Measurements from ENCODE around the gene CCDC71L. TPM values are rescaled to one million over a fixed set of nuclear protein-coding genes. Genes with fewer than 3 reads are reported as not detected.

Gene CCDC71L
- total RNA-seq, 1 experiment from 2014 or later: 21.1 TPM

GRCh38 chr7:106671160-106671559, 10.2 kb upstream of the CCDC71L start:
- Histone ChIP-seq H3K9me2 (ENCODE audit: insufficient read depth) (no peaks in the 10 kb centered on the region), H3K9ac (ENCODE audit: low read length) (no peak overlapping the region), H3K27ac (ENCODE audit: low read depth, low read length) (no peak overlapping the region), H2AFZ (ENCODE audit: low read depth, low read length, poor library complexity, severe bottlenecking) (no peak overlapping the region), H3K9me3 (ENCODE audit: control insufficient read depth in 1 of 2, insufficient read depth in 1 of 2, low read depth in 1 of 2, low read length in 2 of 2) (no peaks in the 10 kb centered on the region), H3K4me1 (ENCODE audit: control insufficient read depth in 1 of 2, insufficient read depth in 2 of 2, low read length in 2 of 2) (no peaks in the 10 kb centered on the region), H3K27me3 (ENCODE audit: insufficient read depth, low read length) (no peaks in the 10 kb centered on the region), H3K36me3 (ENCODE audit: control insufficient read depth in 1 of 2, insufficient read depth in 2 of 2, low read length in 2 of 2) (no peaks in the 10 kb centered on the region), H3K79me2 (ENCODE audit: insufficient read depth, low read length) (no peaks in the 10 kb centered on the region), H3K4me2 (ENCODE audit: low read length) (no peak overlapping the region), H3K4me3 (replicated peaks in 1 of 2; ENCODE audit: low read depth in 1 of 2, low read length in 2 of 2) (no peak overlapping the region), H4K20me1 (ENCODE audit: insufficient read depth) (no peaks in the 10 kb centered on the region)
- no peak for DNase-seq (ENCODE audit: low read depth, low spot score)
- POLR2A ChIA-PET: no interaction called here
- CTCF ChIA-PET: no interaction called here
- intact Hi-C loops (cut with micrococcal nuclease): no loop called here
- no TSS peak for BruUV-seq (replicated peaks)
- RAD21 ChIA-PET (ENCODE audit: low non-redundant PET in 1 of 2, low total read pairs in 2 of 2, uncharacterized antibody in 2 of 2, unreplicated experiment in 2 of 2): no interaction called here
- no peak for ATAC-seq
- TF ChIP-seq EZH2 (IDR thresholded peaks at IDR 0.05) (no peak), ZNF274 (IDR thresholded peaks at IDR 0.05; ENCODE audit: low read depth, low read length) (no peak), CTCF (IDR thresholded peaks at IDR 0.05 in 2 of 3, conservative IDR thresholded peaks at IDR 0.05 in 1 of 3; ENCODE audit: borderline replicate concordance in 1 of 3, insufficient read depth in 1 of 3, low read depth in 2 of 3, low read length in 2 of 3) (no peak), ZBTB33 (IDR thresholded peaks at IDR 0.05; ENCODE audit: extremely low read depth, insufficient replicate concordance, low read length) (no peak), EGR1 (IDR thresholded peaks at IDR 0.05; ENCODE audit: low read depth) (no peak), EZH2phosphoT487 (IDR thresholded peaks at IDR 0.05; ENCODE audit: borderline replicate concordance) (no peak), CEBPB (IDR thresholded peaks at IDR 0.05; ENCODE audit: low read depth) (no peak), SIN3A (IDR thresholded peaks at IDR 0.05; ENCODE audit: low read depth) (no peak)

Data from HCT116 (cell line).